Ovary (tissue), 9 donors: ENCODE measurements around the gene KDM2A. TPM values are rescaled to one million over a fixed set of nuclear protein-coding genes. Genes with fewer than 3 reads are reported as not detected.

Source experiments
- DNase-seq, 5 donors: peaks; one replicate each; pipeline ENCODE4 v3.0.0-alpha.2; 2019 to 2020
- H3K27ac ChIP-seq, 2 donors: fragments of 200-600 bp; one replicate each; pipeline versions ENCODE4 v1.5.1 to v1.8.0; 2019 to 2022
- H3K27me3 ChIP-seq: fragments of 200-600 bp; one replicate; pipeline ENCODE4 v1.8.0; 2022
- H3K36me3 ChIP-seq: fragments of 200-600 bp; sonication (generic); one replicate; pipeline ENCODE4 v1.5.1; 2019
- H3K4me1 ChIP-seq: one replicate; pipeline ENCODE4 v1.8.1; 2013; ENCODE audit warnings: mild to moderate bottlenecking, moderate library complexity; ENCODE audit not compliant: insufficient read depth
- H3K4me3 ChIP-seq: fragments of 200-600 bp; sonication (generic); one replicate; pipeline ENCODE4 v1.5.1; 2017
- H3K9me3 ChIP-seq, 2 donors: fragments of 200-600 bp in 1 of 2; sonication (generic) in 1 of 2; one replicate each; pipeline versions ENCODE4 v1.5.1 to v1.8.1; 2013 to 2019; ENCODE audit warnings: mild to moderate bottlenecking in 1 of 2, moderate library complexity in 1 of 2
- EP300 ChIP-seq: sonication (generic); formaldehyde crosslinking; IDR thresholded peaks from one replicate; pipeline ENCODE4 v1.6.1; 2017; ENCODE audit warnings: antibody characterized with exemption
- POLR2A ChIP-seq: fragments of 450-650 bp; IDR thresholded peaks from one replicate; pipeline ENCODE4 v1.6.1; 2017; ENCODE audit warnings: antibody characterized with exemption, mild to moderate bottlenecking, moderate library complexity
- WGBS, 3 donors: extraction: QIAGEN DNeasy Blood & Tissue Kit in 1 of 3; methylation state at CpG; one replicate each; pipeline versions ENCODE4 v1.1.5 to v1.1.7; 2013 to 2017; 5-methylcytosine and 5-hydroxymethylcytosine counted together
- intact Hi-C, 4 donors: fragments of 100-400 bp; cut with DNase I; formaldehyde crosslinking; loops; one replicate each; pipeline versions ENCODE4 v1.11.0 to v1.15.1; 2022 to 2023
- polyA plus RNA-seq, 2 donors: library from polyadenylated mRNA; stranded (reverse); fragments of 200-250 nt in 1 of 2; fragments of 350-450 nt in 1 of 2; fragmentation: Illumina TruSeq in 1 of 2; extraction: RNeasy Lipid Tissue Mini Kit (QIAGEN cat#74804) in 1 of 2; gene quantifications; one replicate each; pipeline ENCODE4 v1.2.3, GENCODE V29; 2013 to 2014
- total RNA-seq, 7 donors: library from RNA; depleted of rRNA in 2 of 7; stranded (reverse); fragments of >200 nt in 2 of 7; fragmentation: NEBNext Ultra II Directional in 3 of 7; extraction: Animal tissue kit (Norgen Biotek cat#: 25700) in 3 of 7; gene quantifications; one replicate each; pipeline versions ENCODE4 v1.1.0 to v1.2.4, GENCODE V29; 2016 to 2023
- TF ChIP-seq, protein P1 (sequence below), 3 donors: fragments of 450-650 bp in 2 of 3; fragments of 200-600 bp in 1 of 3; IDR thresholded peaks; one replicate each; pipeline versions ENCODE4 v1.5.1 to v1.8.0; 2016 to 2022; ENCODE audit warnings: antibody characterized with exemption in 3 of 3, mild to moderate bottlenecking in 1 of 3
- donor health status: DM: no; HTN: no; CAD: no; lungs with moderate emphysema.
- donor health status: DM: no; HTN: no; CAD: no.
- donor health status: Bipolar disorder and iron deficiency.
- donor health status: DM: yes; HTN: yes; CAD: no.
- donor health status: DM: no; HTN: no; CAD: no.
- donor health status: DM: yes; HTN: yes; CAD: no.

The KDM2A gene
- total and polyA plus RNA-seq, 9 donors = 33.5 to 76.9 (median 53.0) TPM

DNA sequence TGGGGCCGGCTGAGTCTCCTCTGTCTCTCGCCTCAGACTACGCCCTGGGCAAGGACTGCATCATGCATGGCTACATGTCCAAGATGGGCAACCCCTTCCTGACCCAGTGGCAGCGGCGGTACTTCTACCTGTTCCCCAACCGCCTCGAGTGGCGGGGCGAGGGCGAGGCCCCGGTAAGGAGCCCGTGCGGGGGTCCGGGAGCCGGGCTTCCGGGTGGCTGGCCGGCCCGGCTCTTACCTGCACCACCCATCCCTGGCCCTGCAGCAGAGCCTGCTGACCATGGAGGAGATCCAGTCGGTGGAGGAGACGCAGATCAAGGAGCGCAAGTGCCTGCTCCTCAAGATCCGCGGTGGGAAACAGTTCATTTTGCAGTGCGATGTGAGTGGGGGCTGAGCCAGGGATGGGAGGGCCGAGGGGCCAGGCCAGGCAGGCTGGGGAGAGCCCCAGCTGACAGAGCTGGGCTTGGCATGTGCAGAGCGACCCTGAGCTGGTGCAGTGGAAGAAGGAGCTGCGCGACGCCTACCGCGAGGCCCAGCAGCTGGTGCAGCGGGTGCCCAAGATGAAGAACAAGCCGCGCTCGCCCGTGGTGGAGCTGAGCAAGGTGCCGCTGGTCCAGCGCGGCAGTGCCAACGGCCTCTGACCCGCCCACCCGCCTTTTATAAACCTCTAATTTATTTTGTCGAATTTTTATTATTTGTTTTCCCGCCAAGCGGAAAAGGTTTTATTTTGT lies 165.9 kb downstream of the KDM2A start:
- intact Hi-C loops = no loop called here
- H3K4me1 ChIP-seq = peaks cover 7% of the 10 kb centered on the region
- no peaks in the 10 kb centered on the region for H3K36me3 ChIP-seq
- H3K4me3 ChIP-seq = no peak overlapping the region
- WGBS, 3 donors = 86 to 90% (median 88%) methylated on average over 45 of the region's 45 CpGs
- peak in 2 of 5 donors; percentile 35 to 37 for DNase-seq
- H3K9me3 ChIP-seq = no peaks in the 10 kb centered on the region
- H3K27ac ChIP-seq = no peak overlapping the region
- H3K27me3 ChIP-seq = no peaks in the 10 kb centered on the region
- no peak for TF ChIP-seq POLR2A
- TF ChIP-seq, protein P1, sequence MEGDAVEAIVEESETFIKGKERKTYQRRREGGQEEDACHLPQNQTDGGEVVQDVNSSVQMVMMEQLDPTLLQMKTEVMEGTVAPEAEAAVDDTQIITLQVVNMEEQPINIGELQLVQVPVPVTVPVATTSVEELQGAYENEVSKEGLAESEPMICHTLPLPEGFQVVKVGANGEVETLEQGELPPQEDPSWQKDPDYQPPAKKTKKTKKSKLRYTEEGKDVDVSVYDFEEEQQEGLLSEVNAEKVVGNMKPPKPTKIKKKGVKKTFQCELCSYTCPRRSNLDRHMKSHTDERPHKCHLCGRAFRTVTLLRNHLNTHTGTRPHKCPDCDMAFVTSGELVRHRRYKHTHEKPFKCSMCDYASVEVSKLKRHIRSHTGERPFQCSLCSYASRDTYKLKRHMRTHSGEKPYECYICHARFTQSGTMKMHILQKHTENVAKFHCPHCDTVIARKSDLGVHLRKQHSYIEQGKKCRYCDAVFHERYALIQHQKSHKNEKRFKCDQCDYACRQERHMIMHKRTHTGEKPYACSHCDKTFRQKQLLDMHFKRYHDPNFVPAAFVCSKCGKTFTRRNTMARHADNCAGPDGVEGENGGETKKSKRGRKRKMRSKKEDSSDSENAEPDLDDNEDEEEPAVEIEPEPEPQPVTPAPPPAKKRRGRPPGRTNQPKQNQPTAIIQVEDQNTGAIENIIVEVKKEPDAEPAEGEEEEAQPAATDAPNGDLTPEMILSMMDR (IDR thresholded peaks at IDR 0.05) = no peak
- no peak for TF ChIP-seq EP300

DNA sequence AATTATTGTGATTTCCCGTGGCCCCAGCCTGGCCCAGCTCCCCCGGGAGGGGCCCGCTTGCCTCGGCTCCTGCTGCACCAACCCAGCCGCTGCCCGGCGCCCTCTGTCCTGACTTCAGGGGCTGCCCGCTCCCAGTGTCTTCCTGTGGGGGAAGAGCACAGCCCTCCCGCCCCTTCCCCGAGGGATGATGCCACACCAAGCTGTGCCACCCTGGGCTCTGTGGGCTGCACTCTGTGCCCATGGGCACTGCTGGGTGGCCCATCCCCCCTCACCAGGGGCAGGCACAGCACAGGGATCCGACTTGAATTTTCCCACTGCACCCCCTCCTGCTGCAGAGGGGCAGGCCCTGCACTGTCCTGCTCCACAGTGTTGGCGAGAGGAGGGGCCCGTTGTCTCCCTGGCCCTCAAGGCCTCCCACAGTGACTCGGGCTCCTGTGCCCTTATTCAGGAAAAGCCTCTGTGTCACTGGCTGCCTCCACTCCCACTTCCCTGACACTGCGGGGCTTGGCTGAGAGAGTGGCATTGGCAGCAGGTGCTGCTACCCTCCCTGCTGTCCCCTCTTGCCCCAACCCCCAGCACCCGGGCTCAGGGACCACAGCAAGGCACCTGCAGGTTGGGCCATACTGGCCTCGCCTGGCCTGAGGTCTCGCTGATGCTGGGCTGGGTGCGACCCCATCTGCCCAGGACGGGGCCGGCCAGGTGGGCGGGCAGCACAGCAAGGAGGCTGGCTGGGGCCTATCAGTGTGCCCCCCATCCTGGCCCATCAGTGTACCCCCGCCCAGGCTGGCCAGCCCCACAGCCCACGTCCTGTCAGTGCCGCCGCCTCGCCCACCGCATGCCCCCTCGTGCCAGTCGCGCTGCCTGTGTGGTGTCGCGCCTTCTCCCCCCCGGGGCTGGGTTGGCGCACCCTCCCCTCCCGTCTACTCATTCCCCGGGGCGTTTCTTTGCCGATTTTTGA lies 166.8 kb downstream of the KDM2A start:
- TF ChIP-seq, protein P1 (IDR thresholded peaks at IDR 0.05) = no peak
- TF ChIP-seq POLR2A (no peak), EP300 (no peak)
- Histone ChIP-seq H3K27ac (peak overlapping the region in 1 of 2 donors; percentile 1), H3K9me3 (no peaks in the 10 kb centered on the region), H3K4me1 (peaks cover 7% of the 10 kb centered on the region), H3K36me3 (no peaks in the 10 kb centered on the region), H3K27me3 (no peaks in the 10 kb centered on the region), H3K4me3 (no peak overlapping the region)
- intact Hi-C loops = no loop called here
- DNase-seq = peak in 2 of 5 donors; percentile 36 to 44
- WGBS, 3 donors = 88 to 89% (median 89%) methylated on average over 39 of the region's 39 CpGs

DNA sequence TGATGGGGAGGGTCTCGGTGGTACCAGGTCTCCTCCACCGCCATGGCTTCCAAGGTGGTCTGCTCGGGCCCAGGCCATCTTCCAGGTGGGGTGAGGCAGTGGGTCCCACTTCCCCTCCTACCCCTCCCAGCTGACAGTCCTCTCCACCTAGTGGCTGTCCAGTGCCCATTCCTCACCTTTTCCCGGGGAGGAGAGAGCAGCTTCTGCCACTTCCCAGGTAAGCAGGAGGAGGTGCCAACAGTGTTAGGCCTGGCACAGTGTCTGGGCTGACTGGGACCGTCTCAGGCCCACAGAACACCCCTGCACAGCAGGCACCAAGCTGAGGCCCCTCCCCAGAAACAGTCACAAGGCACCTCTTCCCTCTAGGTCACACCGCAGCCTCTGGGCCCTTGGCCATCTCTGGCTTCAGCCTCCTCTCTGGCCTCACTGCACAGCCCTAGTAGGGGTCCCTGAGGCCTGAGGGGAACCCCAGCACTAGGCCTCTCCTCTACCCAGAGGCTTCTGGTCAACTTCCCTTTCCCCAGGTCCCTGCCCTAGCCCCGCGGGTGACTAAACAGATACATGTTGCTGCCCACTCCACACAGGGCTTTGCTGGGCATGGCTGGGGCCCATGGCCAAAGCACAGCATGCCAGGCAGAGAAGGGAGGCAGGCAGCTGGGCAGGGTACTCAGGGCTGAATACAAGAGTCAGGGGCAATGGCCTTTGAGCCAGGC lies 167.7 kb downstream of the KDM2A start:
- WGBS, 3 donors = 75 to 81% (median 80%) methylated on average over 8 of the region's 8 CpGs
- no peak for TF ChIP-seq EP300
- no peak for TF ChIP-seq POLR2A
- TF ChIP-seq, protein P1 (IDR thresholded peaks at IDR 0.05) = no peak
- peak in 2 of 5 donors; percentile 34 to 37 for DNase-seq
- Histone ChIP-seq H3K4me1 (peaks cover 7% of the 10 kb centered on the region), H3K36me3 (no peaks in the 10 kb centered on the region), H3K9me3 (no peaks in the 10 kb centered on the region), H3K4me3 (no peak overlapping the region), H3K27me3 (no peaks in the 10 kb centered on the region), H3K27ac (peak overlapping the region; percentile 1 to 96)
- intact Hi-C loops = no loop called here
